ENCODE results near the gene CTNNA2.

Gene CTNNA2

GRCh38 chr2:80340022-80340421, 827.2 kb downstream of the CTNNA2 start:
- Mint-ChIP-seq H3K9me3 (peaks cover 11 to 15% of the 10 kb centered on the region in 2 donors), H3K4me3 (no peak overlapping the region), H3K27ac (no peak overlapping the region), H3K4me1 (ENCODE audit: low read depth in 2 of 2) (no peaks in the 10 kb centered on the region), H3K27me3 (no peaks in the 10 kb centered on the region), H3K36me3 (ENCODE audit: insufficient read depth) (no peaks in the 10 kb centered on the region)
- DNase-seq: no peak
- no peak for ATAC-seq (replicated peaks)

- Mint-ChIP-seq H3K36me3 (ENCODE audit: insufficient read depth) (no peaks in the 10 kb centered on the region), H3K4me1 (ENCODE audit: low read depth in 2 of 2) (no peaks in the 10 kb centered on the region), H3K27me3 (no peaks in the 10 kb centered on the region), H3K9me3 (peaks cover 20 to 29% of the 10 kb centered on the region in 2 donors), H3K4me3 (no peak overlapping the region), H3K27ac (no peak overlapping the region)
- ATAC-seq (replicated peaks): no peak
- no peak for DNase-seq
Observed at GRCh38 chr2:80348078-80348477, 835.2 kb downstream of the CTNNA2 start.

GRCh38 chr2:80348953-80349352, 836.1 kb downstream of the CTNNA2 start:
- no peak for DNase-seq
- Mint-ChIP-seq H3K4me1 (ENCODE audit: low read depth in 2 of 2) (no peaks in the 10 kb centered on the region), H3K4me3 (no peak overlapping the region)

GRCh38 chr2:80351231-80351630, 838.4 kb downstream of the CTNNA2 start:
- H3K36me3 Mint-ChIP-seq (ENCODE audit: insufficient read depth): no peaks in the 10 kb centered on the region
- ATAC-seq (replicated peaks): no peak
- no peaks in the 10 kb centered on the region for H3K4me1 Mint-ChIP-seq (ENCODE audit: low read depth in 2 of 2)
- DNase-seq: no peak
- H3K9me3 Mint-ChIP-seq: peaks cover 11 to 22% of the 10 kb centered on the region in 2 donors
- no peaks in the 10 kb centered on the region for H3K27me3 Mint-ChIP-seq
- H3K27ac Mint-ChIP-seq: no peak overlapping the region
- H3K4me3 Mint-ChIP-seq: no peak overlapping the region

More at GRCh38 chr2:80348953-80349352, 836.1 kb downstream of the CTNNA2 start:
- ATAC-seq (replicated peaks): no peak
- Mint-ChIP-seq H3K9me3 (peaks cover 19 to 31% of the 10 kb centered on the region in 2 donors), H3K27ac (no peak overlapping the region), H3K27me3 (no peaks in the 10 kb centered on the region), H3K36me3 (ENCODE audit: insufficient read depth) (no peaks in the 10 kb centered on the region)

GRCh38 chr2:80354858-80355257, 842.0 kb downstream of the CTNNA2 start:
- Mint-ChIP-seq H3K4me1 (ENCODE audit: low read depth in 2 of 2) (no peaks in the 10 kb centered on the region), H3K27me3 (no peaks in the 10 kb centered on the region), H3K36me3 (ENCODE audit: insufficient read depth) (no peaks in the 10 kb centered on the region), H3K27ac (no peak overlapping the region), H3K9me3 (peaks cover 10 to 23% of the 10 kb centered on the region in 2 donors), H3K4me3 (no peak overlapping the region)
- DNase-seq: no peak
- no peak for ATAC-seq (replicated peaks)

GRCh38 chr2:80361904-80362303, 849.1 kb downstream of the CTNNA2 start:
- no peak overlapping the region for H3K4me3 Mint-ChIP-seq
- H3K27me3 Mint-ChIP-seq: no peaks in the 10 kb centered on the region

GRCh38 chr2:80363330-80363729, 850.5 kb downstream of the CTNNA2 start:
- ATAC-seq (replicated peaks) (no peak), DNase-seq (no peak)
- peaks cover 0 to 4% of the 10 kb centered on the region in 2 donors for H3K9me3 Mint-ChIP-seq
- H3K36me3 Mint-ChIP-seq (ENCODE audit: insufficient read depth): no peaks in the 10 kb centered on the region
- H3K4me3 Mint-ChIP-seq: no peak overlapping the region
- H3K27me3 Mint-ChIP-seq: no peaks in the 10 kb centered on the region
- H3K27ac Mint-ChIP-seq: no peak overlapping the region
- no peaks in the 10 kb centered on the region for H3K4me1 Mint-ChIP-seq (ENCODE audit: low read depth in 2 of 2)

More at GRCh38 chr2:80361904-80362303, 849.1 kb downstream of the CTNNA2 start:
- DNase-seq: no peak
- Mint-ChIP-seq H3K9me3 (peaks cover 2 to 4% of the 10 kb centered on the region in 2 donors), H3K27ac (no peak overlapping the region), H3K36me3 (ENCODE audit: insufficient read depth) (no peaks in the 10 kb centered on the region), H3K4me1 (ENCODE audit: low read depth in 2 of 2) (no peaks in the 10 kb centered on the region)
- ATAC-seq (replicated peaks): no peak

GRCh38 chr2:80363791-80364349, 851.0 kb downstream of the CTNNA2 start:
- Mint-ChIP-seq H3K36me3 (ENCODE audit: insufficient read depth) (no peaks in the 10 kb centered on the region), H3K9me3 (peaks cover 0 to 4% of the 10 kb centered on the region in 2 donors), H3K27ac (no peak overlapping the region), H3K4me3 (no peak overlapping the region), H3K27me3 (no peaks in the 10 kb centered on the region), H3K4me1 (ENCODE audit: low read depth in 2 of 2) (no peaks in the 10 kb centered on the region)
- ATAC-seq (replicated peaks): no peak
- DNase-seq: no peak

GRCh38 chr2:80364524-80365212, 851.8 kb downstream of the CTNNA2 start:
- no peaks in the 10 kb centered on the region for H3K36me3 Mint-ChIP-seq (ENCODE audit: insufficient read depth)
- H3K9me3 Mint-ChIP-seq: peaks cover 5 to 6% of the 10 kb centered on the region in 2 donors
- no peak for DNase-seq
- no peak overlapping the region for H3K4me3 Mint-ChIP-seq
- no peak overlapping the region for H3K27ac Mint-ChIP-seq
- H3K4me1 Mint-ChIP-seq (ENCODE audit: low read depth in 2 of 2): no peaks in the 10 kb centered on the region
- H3K27me3 Mint-ChIP-seq: no peaks in the 10 kb centered on the region
- no peak for ATAC-seq (replicated peaks)

- no peak overlapping the region for H3K4me3 Mint-ChIP-seq
- H3K9me3 Mint-ChIP-seq: peaks cover 6 to 12% of the 10 kb centered on the region in 2 donors
- H3K27me3 Mint-ChIP-seq: no peaks in the 10 kb centered on the region
- DNase-seq (no peak), ATAC-seq (replicated peaks) (no peak)
- H3K4me1 Mint-ChIP-seq (ENCODE audit: low read depth in 2 of 2): no peaks in the 10 kb centered on the region
- no peaks in the 10 kb centered on the region for H3K36me3 Mint-ChIP-seq (ENCODE audit: insufficient read depth)
- H3K27ac Mint-ChIP-seq: no peak overlapping the region
Observed at GRCh38 chr2:80365762-80366161, 852.9 kb downstream of the CTNNA2 start.

- Mint-ChIP-seq H3K9me3 (peaks cover 12 to 29% of the 10 kb centered on the region in 2 donors), H3K4me3 (no peak overlapping the region), H3K27me3 (no peaks in the 10 kb centered on the region), H3K27ac (no peak overlapping the region), H3K36me3 (ENCODE audit: insufficient read depth) (peaks cover 3% of the 10 kb centered on the region), H3K4me1 (ENCODE audit: low read depth in 2 of 2) (no peaks in the 10 kb centered on the region)
- no peak for DNase-seq
- ATAC-seq (replicated peaks): no peak
Observed at GRCh38 chr2:80370375-80371009, 857.6 kb downstream of the CTNNA2 start.

GRCh38 chr2:80374105-80374504, 861.3 kb downstream of the CTNNA2 start:
- no peak for DNase-seq
- Mint-ChIP-seq H3K27ac (no peak overlapping the region), H3K4me1 (ENCODE audit: low read depth in 2 of 2) (no peaks in the 10 kb centered on the region), H3K9me3 (peaks cover 13 to 47% of the 10 kb centered on the region in 2 donors), H3K36me3 (ENCODE audit: insufficient read depth) (peaks cover 3% of the 10 kb centered on the region), H3K27me3 (no peaks in the 10 kb centered on the region), H3K4me3 (no peak overlapping the region)
- ATAC-seq (replicated peaks): no peak

GRCh38 chr2:80377071-80377470, 864.2 kb downstream of the CTNNA2 start:
- Mint-ChIP-seq H3K4me3 (no peak overlapping the region), H3K9me3 (peaks cover 13 to 25% of the 10 kb centered on the region in 2 donors), H3K36me3 (ENCODE audit: insufficient read depth) (peaks cover 3% of the 10 kb centered on the region), H3K27me3 (no peaks in the 10 kb centered on the region), H3K4me1 (ENCODE audit: low read depth in 2 of 2) (no peaks in the 10 kb centered on the region), H3K27ac (no peak overlapping the region)
- no peak for DNase-seq
- ATAC-seq (replicated peaks): no peak

- Mint-ChIP-seq H3K27me3 (no peaks in the 10 kb centered on the region), H3K27ac (no peak overlapping the region), H3K9me3 (peaks cover 11 to 19% of the 10 kb centered on the region in 2 donors), H3K4me1 (ENCODE audit: low read depth in 2 of 2) (no peaks in the 10 kb centered on the region), H3K36me3 (ENCODE audit: insufficient read depth) (no peaks in the 10 kb centered on the region), H3K4me3 (no peak overlapping the region)
- ATAC-seq (replicated peaks): no peak
- DNase-seq: no peak
Observed at GRCh38 chr2:80380736-80381135, 867.9 kb downstream of the CTNNA2 start.

Measured in effector memory CD8-positive, alpha-beta T cell (primary cell).